GM12878 (cell line): ENCODE data around the gene NEAT1. TPM values are rescaled to one million over a fixed set of nuclear protein-coding genes. Genes with fewer than 3 reads are reported as not detected.
A peak's percentile ranks its signal among the peaks of the same experiment; 100 is the strongest.

ENCODE experiments used
- ASH2L ChIP-seq: fragments of 300-600, 200-600 bp; sonication (generic); IDR thresholded peaks from 2 replicates; pipeline ENCODE4 v1.6.1; 2017; ENCODE audit warnings: low read depth, mild to moderate bottlenecking, borderline replicate concordance
- CBX3 ChIP-seq: fragments of 200-600 bp; sonication (generic); IDR thresholded peaks from 2 replicates; pipeline ENCODE4 v1.6.1; 2016; ENCODE audit warnings: low read depth, borderline replicate concordance
- CHD2 ChIP-seq: IDR thresholded peaks from 2 replicates; pipeline ENCODE4 v1.6.1; 2011; ENCODE audit warnings: low read depth, low read length, improper control_type of control experiment, borderline replicate concordance
- GABPA ChIP-seq: IDR thresholded peaks from 2 replicates; pipeline ENCODE4 v1.6.1; 2014; ENCODE audit warnings: antibody characterized with exemption, low read depth, mild to moderate bottlenecking, inconsistent platforms
- HCFC1 ChIP-seq: fragments of 150-350 bp; IDR thresholded peaks from 2 replicates; pipeline ENCODE4 v1.6.1; 2014; ENCODE audit warnings: low read length
- HDAC2 ChIP-seq: fragments of 200-600 bp; sonication (generic); IDR thresholded peaks from 2 replicates; pipeline ENCODE4 v1.6.1; 2017
- HDAC6 ChIP-seq: fragments of 200-600 bp; sonication (generic); IDR thresholded peaks from one replicate; pipeline ENCODE4 v1.8.0; 2017; ENCODE audit warnings: antibody characterized with exemption; ENCODE audit not compliant: unreplicated experiment
- MYB ChIP-seq: fragments of 150-350 bp; IDR thresholded peaks from 2 replicates; pipeline ENCODE4 v1.6.1; 2014; ENCODE audit warnings: mild to moderate bottlenecking, low read depth, low read length, borderline replicate concordance
- NFIC ChIP-seq: IDR thresholded peaks from 2 replicates; pipeline ENCODE4 v1.6.1; 2012; ENCODE audit warnings: low read depth, mild to moderate bottlenecking, inconsistent platforms, low read length, moderate library complexity
- NFYB ChIP-seq: IDR thresholded peaks from 2 replicates; pipeline ENCODE4 v1.6.1; 2011; ENCODE audit warnings: low read depth, mild to moderate bottlenecking, low read length, improper control_type of control experiment, moderate library complexity; ENCODE audit not compliant: insufficient read depth
- NKRF ChIP-seq: fragments of 450-650 bp; conservative IDR thresholded peaks from 2 replicates; pipeline ENCODE4 v1.6.1; 2017; ENCODE audit warnings: mild to moderate bottlenecking, moderate library complexity
- NR2F1 ChIP-seq: fragments of 450-650 bp; conservative IDR thresholded peaks from 2 replicates; pipeline ENCODE4 v1.6.1; 2017; ENCODE audit warnings: mild to moderate bottlenecking
- PKNOX1 ChIP-seq: fragments of 450-650 bp; IDR thresholded peaks from 2 replicates; pipeline ENCODE4 v1.6.1; 2016; ENCODE audit warnings: mild to moderate bottlenecking
- RBBP5 ChIP-seq: fragments of 200-600 bp; sonication (generic); conservative IDR thresholded peaks from 2 replicates; pipeline ENCODE4 v1.6.1; 2016
- SREBF2 ChIP-seq: IDR thresholded peaks from 2 replicates; pipeline ENCODE4 v1.6.1; 2012; ENCODE audit warnings: mild to moderate bottlenecking, low read length
- TARDBP ChIP-seq: IDR thresholded peaks from 2 replicates; pipeline ENCODE4 v1.6.1; 2016; ENCODE audit warnings: borderline replicate concordance
- TCF12 ChIP-seq: IDR thresholded peaks from 2 replicates; pipeline ENCODE4 v1.6.1; 2011; ENCODE audit warnings: low read depth, mild to moderate bottlenecking, low read length
- ZNF384 ChIP-seq: IDR thresholded peaks from 2 replicates; pipeline ENCODE4 v1.6.1; 2012; ENCODE audit warnings: low read depth, mild to moderate bottlenecking, low read length, improper control_type of control experiment, borderline replicate concordance
- ZSCAN29 ChIP-seq: fragments of 450-650 bp; IDR thresholded peaks from 2 replicates; pipeline ENCODE4 v1.6.1; 2017; ENCODE audit warnings: mild to moderate bottlenecking, moderate library complexity
- polyA plus RNA-seq, 11 experiments: library from polyadenylated mRNA; depleted of rRNA in 4 of 11; unstranded in 6 of 11; stranded (reverse) in 5 of 11; fragments of >200 nt; fragmentation: Nextera tagmentation in 4 of 11; fragmentation: Illumina TruSeq in 1 of 11; extraction: Ambion mirVana in 4 of 11; extraction: Trizol in 1 of 11; gene quantifications; 1 replicate in 1 of 11; 2 replicates in 10 of 11; pipeline versions ENCODE4 v1.2.1 to v1.2.3, GENCODE V29; 2011 to 2016; ENCODE audit warnings: inconsistent platforms in 2 of 11, missing spikeins in 2 of 11, low read depth in 1 of 11
- total RNA-seq, 4 experiments: library from RNA; depleted of rRNA in 3 of 4; stranded (reverse); fragments of >200 nt in 3 of 4; fragmentation: Illumina TruSeq in 1 of 4; extraction: Trizol in 1 of 4; gene quantifications; 2 replicates each; pipeline versions ENCODE4 v1.2.1 to v1.2.3, GENCODE V29; 2013 to 2021
- TF ChIP-seq, protein P1 (sequence below): fragments of 450-650 bp; IDR thresholded peaks from 2 replicates; pipeline ENCODE4 v1.6.1; 2017; ENCODE audit warnings: low read depth, mild to moderate bottlenecking, moderate library complexity
- TF ChIP-seq, protein P2 (sequence below): fragments of 450-650 bp; IDR thresholded peaks from 2 replicates; pipeline ENCODE4 v1.6.1; 2017; ENCODE audit warnings: antibody characterized with exemption, mild to moderate bottlenecking, moderate library complexity
- TF ChIP-seq, protein P3 (sequence below): IDR thresholded peaks from 2 replicates; pipeline ENCODE4 v1.6.1; 2011; ENCODE audit warnings: borderline replicate concordance, low read depth, mild to moderate bottlenecking, moderate library complexity, mixed read lengths, low read length; ENCODE audit not compliant: insufficient read depth; ENCODE audit errors: extremely low read length

NEAT1 gene
- total and polyA plus RNA-seq, 10 of the 15 experiments (the other 5 are each of a cell fraction or from before 2014, with no cell fraction given): 13.6 to 328 (median 69.4) TPM

- TF ChIP-seq NKRF (peak; percentile 42; the same call in 1 of the 2 replicates), PKNOX1 (peak; percentile 29; the same call in 1 of the 2 replicates), NR2F1 (peak; percentile 99), TCF12 (peak; percentile 79; the same call in 1 of the 2 replicates), NFIC (no peak), HDAC6 (peak; percentile 76), SREBF2 (no peak), NFYB (no peak), RBBP5 (no peak), TARDBP (no peak; the same call in 1 of the 2 replicates), ZNF384 (no peak), CBX3 (no peak), MYB (0 out of 2 replicates have a peak, but pooled peaks have one; percentile 7), HCFC1 (no peak; the same call in 1 of the 2 replicates), ASH2L (no peak), ZSCAN29 (no peak), HDAC2 (no peak), CHD2 (peak; percentile 85), GABPA (no peak)
- TF ChIP-seq, protein P1, sequence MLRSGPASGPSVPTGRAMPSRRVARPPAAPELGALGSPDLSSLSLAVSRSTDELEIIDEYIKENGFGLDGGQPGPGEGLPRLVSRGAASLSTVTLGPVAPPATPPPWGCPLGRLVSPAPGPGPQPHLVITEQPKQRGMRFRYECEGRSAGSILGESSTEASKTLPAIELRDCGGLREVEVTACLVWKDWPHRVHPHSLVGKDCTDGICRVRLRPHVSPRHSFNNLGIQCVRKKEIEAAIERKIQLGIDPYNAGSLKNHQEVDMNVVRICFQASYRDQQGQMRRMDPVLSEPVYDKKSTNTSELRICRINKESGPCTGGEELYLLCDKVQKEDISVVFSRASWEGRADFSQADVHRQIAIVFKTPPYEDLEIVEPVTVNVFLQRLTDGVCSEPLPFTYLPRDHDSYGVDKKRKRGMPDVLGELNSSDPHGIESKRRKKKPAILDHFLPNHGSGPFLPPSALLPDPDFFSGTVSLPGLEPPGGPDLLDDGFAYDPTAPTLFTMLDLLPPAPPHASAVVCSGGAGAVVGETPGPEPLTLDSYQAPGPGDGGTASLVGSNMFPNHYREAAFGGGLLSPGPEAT: peak; percentile 88
- TF ChIP-seq, protein P2, sequence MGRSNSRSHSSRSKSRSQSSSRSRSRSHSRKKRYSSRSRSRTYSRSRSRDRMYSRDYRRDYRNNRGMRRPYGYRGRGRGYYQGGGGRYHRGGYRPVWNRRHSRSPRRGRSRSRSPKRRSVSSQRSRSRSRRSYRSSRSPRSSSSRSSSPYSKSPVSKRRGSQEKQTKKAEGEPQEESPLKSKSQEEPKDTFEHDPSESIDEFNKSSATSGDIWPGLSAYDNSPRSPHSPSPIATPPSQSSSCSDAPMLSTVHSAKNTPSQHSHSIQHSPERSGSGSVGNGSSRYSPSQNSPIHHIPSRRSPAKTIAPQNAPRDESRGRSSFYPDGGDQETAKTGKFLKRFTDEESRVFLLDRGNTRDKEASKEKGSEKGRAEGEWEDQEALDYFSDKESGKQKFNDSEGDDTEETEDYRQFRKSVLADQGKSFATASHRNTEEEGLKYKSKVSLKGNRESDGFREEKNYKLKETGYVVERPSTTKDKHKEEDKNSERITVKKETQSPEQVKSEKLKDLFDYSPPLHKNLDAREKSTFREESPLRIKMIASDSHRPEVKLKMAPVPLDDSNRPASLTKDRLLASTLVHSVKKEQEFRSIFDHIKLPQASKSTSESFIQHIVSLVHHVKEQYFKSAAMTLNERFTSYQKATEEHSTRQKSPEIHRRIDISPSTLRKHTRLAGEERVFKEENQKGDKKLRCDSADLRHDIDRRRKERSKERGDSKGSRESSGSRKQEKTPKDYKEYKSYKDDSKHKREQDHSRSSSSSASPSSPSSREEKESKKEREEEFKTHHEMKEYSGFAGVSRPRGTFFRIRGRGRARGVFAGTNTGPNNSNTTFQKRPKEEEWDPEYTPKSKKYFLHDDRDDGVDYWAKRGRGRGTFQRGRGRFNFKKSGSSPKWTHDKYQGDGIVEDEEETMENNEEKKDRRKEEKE: no peak
- TF ChIP-seq, protein P3, sequence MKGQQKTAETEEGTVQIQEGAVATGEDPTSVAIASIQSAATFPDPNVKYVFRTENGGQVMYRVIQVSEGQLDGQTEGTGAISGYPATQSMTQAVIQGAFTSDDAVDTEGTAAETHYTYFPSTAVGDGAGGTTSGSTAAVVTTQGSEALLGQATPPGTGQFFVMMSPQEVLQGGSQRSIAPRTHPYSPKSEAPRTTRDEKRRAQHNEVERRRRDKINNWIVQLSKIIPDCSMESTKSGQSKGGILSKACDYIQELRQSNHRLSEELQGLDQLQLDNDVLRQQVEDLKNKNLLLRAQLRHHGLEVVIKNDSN: peak; percentile 78
Measured at GRCh38 chr11:65418681-65419459, 3.7 kb upstream of the NEAT1 start (continued).
